ENCODE data around the gene TAMALIN.

Gene TAMALIN

GRCh38 chr12:51980809-51981127, 26.0 kb upstream of the TAMALIN start:
- DNase-seq (ENCODE audit: low read depth in 2 of 3, low spot score in 2 of 3), result no peak

GRCh38 chr12:51984657-51985056, 22.1 kb upstream of the TAMALIN start:
- DNase-seq (ENCODE audit: low read depth in 2 of 3, low spot score in 2 of 3), result no peak

- DNase-seq (ENCODE audit: low read depth in 2 of 3, low spot score in 2 of 3), result no peak
These were observed 21.5 kb upstream of the TAMALIN start for GRCh38 chr12:51985154-51985835.

- no peak for DNase-seq (ENCODE audit: low read depth in 2 of 3, low spot score in 2 of 3)
These were observed 19.9 kb upstream of the TAMALIN start for GRCh38 chr12:51986834-51987233.

- no peak for DNase-seq (ENCODE audit: low read depth in 2 of 3, low spot score in 2 of 3)
These were observed 14.5 kb upstream of the TAMALIN start for GRCh38 chr12:51992246-51992645.

- no peak for DNase-seq (ENCODE audit: low read depth in 2 of 3, low spot score in 2 of 3)
These were observed 12.3 kb upstream of the TAMALIN start for GRCh38 chr12:51994539-51994820.

- DNase-seq (ENCODE audit: low read depth in 2 of 3, low spot score in 2 of 3), result no peak
These were observed 11.8 kb upstream of the TAMALIN start for GRCh38 chr12:51994959-51995358.

GRCh38 chr12:51997136-51997535, 9.6 kb upstream of the TAMALIN start:
- DNase-seq (ENCODE audit: low read depth in 2 of 3, low spot score in 2 of 3), result no peak

GRCh38 chr12:52003016-52003550, 3.7 kb upstream of the TAMALIN start:
- DNase-seq (ENCODE audit: low read depth in 2 of 3, low spot score in 2 of 3), result no peak

GRCh38 chr12:52003591-52003990, 3.2 kb upstream of the TAMALIN start:
- no peak for DNase-seq (ENCODE audit: low read depth in 2 of 3, low spot score in 2 of 3)

- no peak for DNase-seq (ENCODE audit: low read depth in 2 of 3, low spot score in 2 of 3)
These were observed 2.6 kb upstream of the TAMALIN start for GRCh38 chr12:52004042-52004648.

- DNase-seq (ENCODE audit: low read depth in 2 of 3, low spot score in 2 of 3), result no peak
These were observed 1.4 kb upstream of the TAMALIN start for GRCh38 chr12:52005218-52005902.

- no peak for DNase-seq (ENCODE audit: low read depth in 2 of 3, low spot score in 2 of 3)
These were observed 643 bp upstream of the TAMALIN start for GRCh38 chr12:52005903-52006703.

GRCh38 chr12:52007158-52007921, 594 bp downstream of the TAMALIN start:
- no peak for DNase-seq (ENCODE audit: low read depth in 2 of 3, low spot score in 2 of 3)

- DNase-seq (ENCODE audit: low read depth in 2 of 3, low spot score in 2 of 3), result no peak
These were observed 1.3 kb downstream of the TAMALIN start for GRCh38 chr12:52007982-52008510.

GRCh38 chr12:52009081-52009751, 2.5 kb downstream of the TAMALIN start:
- DNase-seq (ENCODE audit: low read depth in 2 of 3, low spot score in 2 of 3), result no peak

GRCh38 chr12:52010152-52010622, 3.4 kb downstream of the TAMALIN start:
- no peak for DNase-seq (ENCODE audit: low read depth in 2 of 3, low spot score in 2 of 3)

- no peak for DNase-seq (ENCODE audit: low read depth in 2 of 3, low spot score in 2 of 3)
These were observed 4.2 kb downstream of the TAMALIN start for GRCh38 chr12:52010692-52011601.

GRCh38 chr12:52011602-52012214, 5.0 kb downstream of the TAMALIN start:
- no peak for DNase-seq (ENCODE audit: low read depth in 2 of 3, low spot score in 2 of 3)
